ENCODE data around the gene CCDC184. TPM values are rescaled to one million over a fixed set of nuclear protein-coding genes. Genes with fewer than 3 reads are reported as not detected.

CCDC184 gene
- total RNA-seq, 1 experiment from 2014 or later, result 0.74 TPM

GRCh38 chr12:48156652-48157017, 26.8 kb upstream of the CCDC184 start:
- TF ChIP-seq CTCF (IDR thresholded peaks at IDR 0.05) (no peak), REST (IDR thresholded peaks at IDR 0.05; ENCODE audit: insufficient read depth in 1 of 2, low read depth in 2 of 2, low read length in 1 of 2) (no peak), POLR2AphosphoS5 (IDR thresholded peaks at IDR 0.05; ENCODE audit: low read depth, low read length) (no peak), SIN3A (IDR thresholded peaks at IDR 0.05; ENCODE audit: borderline replicate concordance, insufficient read depth, low read depth, low read length) (no peak), TCF7L2 (IDR thresholded peaks at IDR 0.05; ENCODE audit: low read depth, low read length) (no peak)
- no peak for DNase-seq (ENCODE audit: low read depth, low spot score)
- Histone ChIP-seq H3K9me3 (ENCODE audit: control insufficient read depth, insufficient read depth, low read depth, low read length) (no peaks in the 10 kb centered on the region), H3K36me3 (ENCODE audit: control insufficient read depth, insufficient read depth, low read length) (no peaks in the 10 kb centered on the region; the same call in 1 of the 2 replicates), H3K4me3 (ENCODE audit: low read depth in 2 of 2, low read length in 2 of 2) (peak overlapping the region; percentile 98), H3K27ac (ENCODE audit: low read length) (peak overlapping the region; percentile 88), H3K27me3 (ENCODE audit: control insufficient read depth, insufficient read depth, low read length) (no peaks in the 10 kb centered on the region), H3K4me1 (ENCODE audit: control insufficient read depth, insufficient read depth, low read length) (peaks cover 10% of the 10 kb centered on the region; the same call in 1 of the 2 replicates)
- in situ Hi-C loops (cut with HindIII; ENCODE audit: low pct_unique_long_range_greater_than_20kb, low sequenced_read_pairs), result no loop called here
- ChIA-PET POLR2A (interaction anchor here (0.6 to 0.7 kb wide), 2 partner anchors 414 to 929 kb away, joined by 3 to 7 read pairs; no protein-coding TSS in a partner anchor), CTCF (no interaction called here)
- no TSS peak for BruUV-seq (replicated peaks)
- no peak for ATAC-seq
- intact Hi-C loops (cut with micrococcal nuclease; ENCODE audit: unreplicated experiment), result loop anchor here (10.0 kb wide), 1 partner anchor 52 kb away; the partner anchor contains the start of gene SENP1

- CTCF ChIA-PET, result interaction anchor here (0.6 kb wide), 1 partner anchor 451 kb away, joined by 10 read pairs; the partner anchor contains the start of gene RPAP3
- H3K9me3 ChIP-seq (ENCODE audit: control insufficient read depth, insufficient read depth, low read depth, low read length), result no peaks in the 10 kb centered on the region
- DNase-seq (ENCODE audit: low read depth, low spot score) (peak; percentile 98), ATAC-seq (peak; percentile 99)
- in situ Hi-C loops (cut with HindIII; ENCODE audit: low pct_unique_long_range_greater_than_20kb, low sequenced_read_pairs), result no loop called here
- peaks cover 10% of the 10 kb centered on the region; the same call in 1 of the 2 replicates for H3K4me1 ChIP-seq (ENCODE audit: control insufficient read depth, insufficient read depth, low read length)
- peak within 1 kb of the TSS; percentile 98 for H3K4me3 ChIP-seq (ENCODE audit: low read depth in 2 of 2, low read length in 2 of 2)
- H3K36me3 ChIP-seq (ENCODE audit: control insufficient read depth, insufficient read depth, low read length), result no peaks in the 10 kb centered on the region; the same call in 1 of the 2 replicates
- peak within 1 kb of the TSS; percentile 94 for H3K27ac ChIP-seq (ENCODE audit: low read length)
- peak; percentile 65 for TF ChIP-seq POLR2AphosphoS5 (IDR thresholded peaks at IDR 0.05; ENCODE audit: low read depth, low read length)
- TF ChIP-seq SIN3A (IDR thresholded peaks at IDR 0.05; ENCODE audit: borderline replicate concordance, insufficient read depth, low read depth, low read length), result peak; percentile 98
- TF ChIP-seq CTCF (IDR thresholded peaks at IDR 0.05), result peak; percentile 70
- TF ChIP-seq TCF7L2 (IDR thresholded peaks at IDR 0.05; ENCODE audit: low read depth, low read length), result no peak
- intact Hi-C loops (cut with micrococcal nuclease; ENCODE audit: unreplicated experiment), result loop anchor here (10.0 kb wide), 1 partner anchor 52 kb away; the partner anchor contains the start of gene SENP1
- POLR2A ChIA-PET, result interaction anchor here (0.6 to 0.7 kb wide), 2 partner anchors 414 to 929 kb away, joined by 3 to 7 read pairs; no protein-coding TSS in a partner anchor
- no peaks in the 10 kb centered on the region for H3K27me3 ChIP-seq (ENCODE audit: control insufficient read depth, insufficient read depth, low read length)
- no TSS peak for BruUV-seq (replicated peaks)
Measured at GRCh38 chr12:48157018-48157888, 26.2 kb upstream of the CCDC184 start, which contains the start of gene ASB8. Gene ASB8, minus strand, starts transcription at chr12:48157515. Its CDS starts 4,019 bp downstream, at chr12:48153496.
